Left cardiac atrium (tissue), 4 donors: Measurements from ENCODE around the gene ACP2. TPM values are rescaled to one million over a fixed set of nuclear protein-coding genes. Genes with fewer than 3 reads are reported as not detected.

Experiments used
- ATAC-seq, 2 donors: fragments of 200-7000 bp; cut with Tn5 transposase; one replicate each; pipeline ENCODE4 v1.9.1; 2020; ENCODE audit warnings: mild to moderate bottlenecking in 2 of 2, moderate library complexity in 2 of 2
- DNase-seq: peaks from one replicate; pipeline ENCODE4 v3.0.0-alpha.2; 2020
- intact Hi-C, 2 donors: fragments of 100-400 bp; cut with DNase I; formaldehyde crosslinking; loops; one replicate each; pipeline versions ENCODE4 v1.14.1 to v1.15.1; 2022 to 2023
- long read RNA-seq: library from polyadenylated mRNA; unstranded; transcript quantifications from one replicate; pipeline ENCODE4 v2.0.0, GENCODE V29; 2021
- total RNA-seq, 2 donors: library from RNA; stranded (reverse); fragmentation: NEBNext Ultra II Directional; extraction: Animal tissue kit (Norgen Biotek cat#: 25700); gene quantifications; one replicate each; pipeline ENCODE4 v1.2.1, GENCODE V29; 2021
- donor health status: DM: no; HTN: yes; CAD: no.
- donor health status: DM: no; HTN: yes; CAD: no; lungs with severe emphysema.
- donor health status: DM: yes; HTN: yes; CAD: no.
- donor health status: Dilated cardiomyopathy.

ACP2 gene
- total RNA-seq: 10 to 100 TPM; 25.1 to 26.2 TPM
- long read RNA-seq, transcript ACP2-201 (11 exons, 2,203 nt): major isoform, 21 of 24 reads
- long read RNA-seq, partial matches to known transcripts: 0 of 24 reads
- long read RNA-seq, other reads (novel, unspliced or antisense): 3 of 24 reads

- ATAC-seq (peak; percentile 95 to 96), DNase-seq (peak; percentile 91)
- intact Hi-C loops: no loop called here
Measured at GRCh38 chr11:47248664-47249377, at the start of gene ACP2. ACP2 (minus strand) TSS chr11:47248814; CDS start chr11:47248789, 25 bp downstream.

- DNase-seq (no peak), ATAC-seq (no peak)
- intact Hi-C loops: no loop called here
Measured at GRCh38 chr11:47296045-47296444, 47.4 kb upstream of the ACP2 start.

GRCh38 chr11:47295385-47295784 is 46.8 kb upstream of the ACP2 start:
- no peak for DNase-seq
- no peak for ATAC-seq
- intact Hi-C loops: no loop called here

- DNase-seq: no peak
- intact Hi-C loops: loop anchor here in 1 of 2 donors (5.0 kb wide), 1 partner anchor 37 kb away; no protein-coding TSS in a partner anchor
- ATAC-seq: no peak
Measured at GRCh38 chr11:47289856-47290255, 41.2 kb upstream of the ACP2 start.

- ATAC-seq: peak; percentile 23 to 25
Measured at GRCh38 chr11:47288066-47288465, 39.5 kb upstream of the ACP2 start.

GRCh38 chr11:47285969-47286770 is 37.6 kb upstream of the ACP2 start:
- ATAC-seq: peak; percentile 43 to 56
- no peak for DNase-seq
- intact Hi-C loops: loop anchor here in 1 of 2 donors (5.0 kb wide), 1 partner anchor 41 kb away; no protein-coding TSS in a partner anchor

More at GRCh38 chr11:47288066-47288465, 39.5 kb upstream of the ACP2 start:
- no peak for DNase-seq
- intact Hi-C loops: loop anchor here in 1 of 2 donors (5.0 kb wide), 1 partner anchor 39 kb away; no protein-coding TSS in a partner anchor

- no peak for DNase-seq
- ATAC-seq: no peak
- intact Hi-C loops: no loop called here
Measured at GRCh38 chr11:47284151-47284550, 35.5 kb upstream of the ACP2 start.

GRCh38 chr11:47282462-47282861 is 33.8 kb upstream of the ACP2 start:
- intact Hi-C loops: no loop called here
- DNase-seq (no peak), ATAC-seq (no peak)

GRCh38 chr11:47280860-47281259 is 32.2 kb upstream of the ACP2 start:
- ATAC-seq (no peak), DNase-seq (no peak)
- intact Hi-C loops: no loop called here

- DNase-seq (no peak), ATAC-seq (peak; percentile 56 to 65)
- intact Hi-C loops: no loop called here
Measured at GRCh38 chr11:47280099-47280498, 31.5 kb upstream of the ACP2 start.

GRCh38 chr11:47278769-47279168 is 30.2 kb upstream of the ACP2 start:
- no peak for ATAC-seq
- no peak for DNase-seq
- intact Hi-C loops: no loop called here

- DNase-seq (no peak), ATAC-seq (no peak)
- intact Hi-C loops: no loop called here
Measured at GRCh38 chr11:47278058-47278457, 29.4 kb upstream of the ACP2 start.

- no peak for DNase-seq
- intact Hi-C loops: no loop called here
- no peak for ATAC-seq
Measured at GRCh38 chr11:47276923-47277322, 28.3 kb upstream of the ACP2 start.

GRCh38 chr11:47274495-47275235 is 26.1 kb upstream of the ACP2 start:
- no peak for DNase-seq

GRCh38 chr11:47272706-47273105 is 24.1 kb upstream of the ACP2 start:
- ATAC-seq: no peak
- intact Hi-C loops: loop anchor here in 1 of 2 donors (5.0 kb wide), 1 partner anchor 80 kb away; the partner anchor contains the start of gene MYBPC3
- no peak for DNase-seq

More at GRCh38 chr11:47274495-47275235, 26.1 kb upstream of the ACP2 start:
- intact Hi-C loops: loop anchor here in 1 of 2 donors (5.0 kb wide), 1 partner anchor 78 kb away; the partner anchor contains the start of gene MYBPC3
- ATAC-seq: no peak

- intact Hi-C loops: loop anchor here in 1 of 2 donors (5.0 kb wide), 1 partner anchor 80 kb away; the partner anchor contains the start of gene MYBPC3
- DNase-seq: no peak
- ATAC-seq: no peak
Measured at GRCh38 chr11:47271961-47272661, 23.5 kb upstream of the ACP2 start.

- intact Hi-C loops: loop anchor here in 1 of 2 donors (5.0 kb wide), 1 partner anchor 81 kb away; the partner anchor contains the start of gene MYBPC3
- DNase-seq (no peak), ATAC-seq (no peak)
Measured at GRCh38 chr11:47271328-47271727, 22.7 kb upstream of the ACP2 start.
